ENCODE results near the gene RPL10.
A peak's percentile ranks its signal among the peaks of the same experiment; 100 is the strongest.

RPL10 gene

DNA sequence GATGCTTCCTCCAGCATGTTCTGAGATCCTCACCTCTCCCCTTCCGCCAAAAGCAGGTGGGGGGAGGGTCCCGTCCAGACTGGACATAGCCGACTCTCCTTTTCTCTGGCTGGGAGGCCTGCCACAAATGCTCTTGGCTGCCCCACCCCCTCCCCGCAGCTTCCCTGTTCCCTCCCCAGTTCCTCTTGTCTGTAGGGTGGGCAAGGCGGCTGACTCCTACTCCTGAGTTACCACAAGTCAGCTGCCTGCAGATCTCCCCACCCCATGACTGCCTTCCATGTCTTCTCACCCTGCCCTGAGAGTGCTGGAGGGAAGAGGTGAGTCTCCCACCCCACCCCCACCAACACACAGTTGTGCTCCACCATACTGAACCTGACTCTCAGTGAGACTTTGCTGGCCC lies 33.2 kb downstream of the RPL10 start:
- no peak for DNase-seq

DNA sequence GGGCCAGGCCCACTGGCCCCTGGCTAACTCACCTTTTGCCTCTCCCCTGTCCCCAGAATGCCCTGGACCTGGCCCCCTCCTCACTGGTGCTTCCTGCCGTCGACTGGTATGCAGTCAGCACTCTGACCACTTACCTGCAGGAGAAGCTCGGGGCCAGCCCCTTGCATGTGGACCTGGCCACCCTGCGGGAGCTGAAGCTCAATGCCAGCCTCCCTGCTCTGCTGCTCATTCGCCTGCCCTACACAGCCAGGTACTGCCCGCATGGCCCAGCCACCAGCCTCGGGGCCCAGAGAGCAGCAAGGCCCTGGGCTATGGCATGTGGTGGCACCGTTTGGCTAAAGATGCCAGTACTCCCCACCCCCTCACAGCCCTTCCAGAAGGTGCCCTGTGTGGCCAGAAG lies 34.0 kb downstream of the RPL10 start:
- no peak for DNase-seq

DNA sequence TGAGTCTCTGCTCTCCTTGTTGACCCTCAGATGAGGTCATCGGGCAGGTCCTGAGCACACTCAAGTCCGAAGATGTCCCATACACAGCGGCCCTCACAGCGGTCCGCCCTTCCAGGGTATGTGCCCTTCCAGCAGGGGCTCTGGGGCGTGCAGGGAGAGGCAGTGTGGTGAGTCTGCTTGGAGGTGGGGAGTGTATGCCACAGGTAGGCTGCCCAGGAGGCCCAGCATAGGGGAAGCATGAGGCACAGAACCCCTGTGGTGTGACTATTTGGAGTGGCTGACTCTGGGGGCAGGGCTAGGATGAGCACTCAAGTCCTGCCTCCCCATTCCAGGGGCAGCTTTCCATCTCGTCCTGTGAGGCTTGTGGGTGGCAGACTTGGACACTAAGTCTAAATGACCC lies 35.4 kb downstream of the RPL10 start:
- no peak for DNase-seq

DNA sequence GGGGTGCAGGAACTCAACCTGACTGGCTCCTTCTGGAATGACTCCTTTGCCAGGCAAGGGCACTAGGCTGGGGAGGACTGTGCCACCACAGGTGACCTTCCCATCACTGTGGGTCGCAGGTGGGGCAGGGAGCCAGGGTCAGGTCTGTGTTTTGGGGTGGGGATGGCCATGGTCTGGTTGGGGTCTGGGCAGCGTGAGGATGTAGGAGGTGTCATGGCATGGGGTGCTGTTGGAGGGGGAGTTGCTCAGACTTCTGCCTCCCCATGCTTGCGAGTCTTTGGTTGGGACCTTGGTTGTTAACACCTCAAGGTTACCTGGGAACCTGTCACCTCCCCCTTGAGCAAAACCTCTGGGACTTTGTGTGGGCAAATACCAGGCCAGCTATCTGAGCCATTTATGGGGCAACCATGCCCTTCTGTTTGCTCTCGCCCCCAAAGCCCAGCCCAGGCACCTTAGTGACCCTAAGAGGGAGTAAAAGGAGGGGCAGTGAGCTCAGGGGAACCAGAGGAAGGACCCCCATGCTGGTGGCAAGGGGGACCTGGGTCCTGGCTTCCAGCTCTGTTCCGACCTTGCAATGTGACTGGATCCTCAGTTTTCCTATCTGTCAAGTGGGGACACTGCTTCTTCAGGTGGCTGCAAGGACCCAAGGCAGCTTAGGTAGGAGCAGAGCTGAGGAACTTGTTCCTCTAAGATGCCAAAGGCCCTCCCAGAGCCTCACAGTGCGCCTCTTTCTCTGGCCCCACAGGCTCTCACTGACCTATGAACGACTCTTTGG lies 36.4 kb downstream of the RPL10 start:
- DNase-seq = no peak

DNA sequence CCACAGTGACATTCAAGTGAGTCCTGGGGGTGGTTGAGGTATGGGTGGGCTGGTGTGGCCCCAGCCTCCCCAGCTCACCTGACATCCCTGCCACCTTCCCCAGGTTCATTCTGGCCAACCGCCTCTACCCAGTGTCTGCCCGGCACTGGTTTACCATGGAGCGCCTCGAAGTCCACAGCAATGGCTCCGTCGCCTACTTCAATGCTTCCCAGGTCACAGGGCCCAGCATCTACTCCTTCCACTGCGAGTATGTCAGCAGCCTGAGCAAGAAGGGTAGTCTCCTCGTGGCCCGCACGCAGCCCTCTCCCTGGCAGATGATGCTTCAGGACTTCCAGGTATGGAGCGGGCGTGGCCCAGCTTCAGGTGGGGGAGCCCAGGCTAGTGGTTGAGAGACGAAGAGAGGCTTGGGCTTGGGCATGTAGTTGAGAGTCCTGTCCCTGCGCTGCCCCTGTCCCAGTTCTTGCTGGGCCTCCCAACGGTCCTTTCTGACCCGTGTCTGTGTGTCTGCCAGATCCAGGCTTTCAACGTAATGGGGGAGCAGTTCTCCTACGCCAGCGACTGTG lies 37.1 kb downstream of the RPL10 start:
- no peak for DNase-seq

DNA sequence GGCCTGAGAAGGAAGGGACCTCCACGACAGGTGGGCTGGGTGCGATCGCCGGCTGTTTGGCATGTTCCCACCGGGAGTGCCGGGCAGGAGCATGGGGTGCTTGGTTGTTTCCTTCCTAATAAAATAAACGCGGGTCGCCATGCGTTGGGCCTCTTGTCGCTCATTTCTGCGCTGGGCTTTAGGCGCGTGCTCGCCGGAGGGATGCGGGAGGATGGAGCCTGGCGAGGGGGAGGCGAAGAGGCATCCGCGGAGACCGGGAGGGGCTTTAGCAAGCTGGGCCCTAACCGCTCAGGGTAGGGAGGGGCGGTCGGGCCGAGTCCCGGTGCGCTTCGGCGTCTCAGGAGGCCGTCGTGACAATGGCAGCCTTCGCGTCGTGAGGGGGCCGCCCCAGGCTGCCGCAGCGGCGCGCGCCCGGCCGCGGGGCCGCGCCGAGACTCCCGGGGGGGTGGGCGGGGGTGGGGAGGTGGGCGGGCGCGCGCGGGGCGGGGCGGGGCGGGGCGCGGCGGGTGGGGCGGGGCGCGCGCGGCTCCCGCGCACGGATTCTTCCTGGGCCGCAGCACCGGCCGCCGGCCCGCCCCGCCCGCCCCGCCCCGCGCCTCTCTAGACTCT lies 38.3 kb downstream of the RPL10 start:
- peak; percentile 55 for DNase-seq

DNA sequence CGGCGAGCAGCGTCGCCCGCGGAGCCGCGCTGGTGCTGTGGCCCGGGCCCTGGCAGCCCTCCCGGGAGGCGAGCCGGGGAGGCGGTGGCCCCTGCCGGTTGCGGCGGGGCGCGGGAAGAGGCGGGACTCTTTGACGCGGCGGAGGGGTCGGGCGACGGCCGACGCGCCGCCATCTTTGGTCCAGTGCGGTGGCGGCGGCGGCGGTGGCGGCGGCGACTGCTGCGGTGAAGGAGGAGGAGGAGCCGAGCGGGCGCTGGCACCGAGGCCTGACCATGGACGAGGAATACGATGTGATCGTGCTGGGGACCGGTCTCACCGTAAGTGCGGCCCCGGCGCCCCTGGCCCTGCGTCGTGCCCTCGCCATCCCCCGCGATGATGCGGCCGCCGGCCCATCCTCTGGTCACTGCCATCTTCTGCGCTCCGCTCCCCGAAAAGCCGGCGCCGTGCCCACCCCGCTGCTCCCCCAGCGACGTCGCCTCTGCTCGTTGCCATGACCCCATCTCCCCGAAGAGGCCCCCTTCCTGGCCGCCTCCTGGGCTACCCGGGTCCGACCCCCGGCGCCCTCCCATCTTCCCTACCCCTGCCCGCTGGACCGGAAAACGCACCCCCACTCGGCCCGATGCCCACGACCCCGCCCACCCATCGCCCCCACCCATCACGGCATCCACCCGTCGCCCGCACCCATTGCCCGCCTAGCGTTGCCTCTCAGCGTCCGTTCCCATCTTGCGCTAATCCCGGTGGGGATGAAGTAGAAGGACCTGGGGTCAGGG lies 39.0 kb downstream of the RPL10 start, which contains the start of gene GDI1:
GDI1 (plus strand) TSS at position 172 of the 770 bp plus-strand sequence; CDS start at position 273, 101 bp downstream.
- DNase-seq = peak; percentile 57

DNA sequence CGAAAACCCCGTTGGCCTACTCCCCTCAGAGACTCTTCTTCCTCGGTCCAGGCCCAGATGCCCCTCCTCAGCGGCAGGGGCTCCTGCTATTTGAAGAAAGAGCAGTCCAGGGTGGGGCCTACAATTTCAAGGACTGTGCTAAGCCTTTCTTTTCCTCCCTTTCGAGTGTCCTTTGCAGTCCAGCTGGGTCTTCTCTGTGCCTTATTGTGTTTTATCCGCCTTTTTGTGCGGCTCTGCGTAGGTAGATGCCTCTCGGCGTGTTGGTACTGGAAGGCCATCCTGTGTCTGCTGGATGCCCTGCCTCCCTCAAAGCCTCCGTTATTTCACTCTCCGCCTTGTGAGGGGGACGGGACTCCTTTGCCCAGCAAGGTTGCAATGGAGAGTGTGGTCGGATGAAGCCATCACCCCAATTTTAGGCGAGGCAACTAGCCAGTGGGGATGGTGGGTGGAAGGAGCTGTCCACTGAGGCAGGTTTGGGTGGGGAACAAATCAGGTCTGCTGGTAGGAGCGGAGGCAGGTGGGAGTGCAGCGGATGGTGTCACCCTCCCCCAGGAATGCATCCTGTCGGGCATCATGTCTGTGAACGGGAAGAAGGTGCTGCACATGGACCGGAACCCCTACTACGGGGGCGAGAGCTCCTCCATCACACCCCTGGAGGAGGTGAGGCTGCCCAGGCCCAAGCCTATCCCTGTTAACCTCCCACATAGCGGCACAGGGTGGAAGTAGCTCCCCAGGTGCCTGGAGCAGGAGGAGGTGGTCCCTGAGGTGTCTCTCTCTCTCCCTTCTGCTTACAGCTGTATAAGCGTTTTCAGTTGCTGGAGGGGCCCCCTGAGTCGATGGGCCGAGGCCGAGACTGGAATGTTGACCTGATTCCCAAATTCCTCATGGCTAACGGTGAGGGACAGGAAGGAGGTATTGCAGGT lies 40.1 kb downstream of the RPL10 start:
- no peak for DNase-seq

DNA sequence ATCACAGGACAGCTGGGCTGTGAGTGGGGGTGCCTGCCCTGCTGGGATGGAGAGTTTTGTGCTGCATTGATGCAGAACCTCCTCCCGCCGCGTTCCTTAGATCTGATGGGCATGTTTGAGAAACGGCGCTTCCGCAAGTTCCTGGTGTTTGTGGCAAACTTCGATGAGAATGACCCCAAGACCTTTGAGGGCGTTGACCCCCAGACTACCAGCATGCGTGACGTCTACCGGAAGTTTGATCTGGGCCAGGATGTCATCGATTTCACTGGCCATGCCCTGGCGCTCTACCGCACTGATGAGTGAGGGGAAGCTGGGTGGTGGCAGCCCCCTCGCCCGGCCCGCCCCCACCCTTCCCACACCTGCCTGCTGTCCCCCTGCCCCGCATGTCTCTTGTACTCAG lies 41.7 kb downstream of the RPL10 start:
- DNase-seq = no peak

DNA sequence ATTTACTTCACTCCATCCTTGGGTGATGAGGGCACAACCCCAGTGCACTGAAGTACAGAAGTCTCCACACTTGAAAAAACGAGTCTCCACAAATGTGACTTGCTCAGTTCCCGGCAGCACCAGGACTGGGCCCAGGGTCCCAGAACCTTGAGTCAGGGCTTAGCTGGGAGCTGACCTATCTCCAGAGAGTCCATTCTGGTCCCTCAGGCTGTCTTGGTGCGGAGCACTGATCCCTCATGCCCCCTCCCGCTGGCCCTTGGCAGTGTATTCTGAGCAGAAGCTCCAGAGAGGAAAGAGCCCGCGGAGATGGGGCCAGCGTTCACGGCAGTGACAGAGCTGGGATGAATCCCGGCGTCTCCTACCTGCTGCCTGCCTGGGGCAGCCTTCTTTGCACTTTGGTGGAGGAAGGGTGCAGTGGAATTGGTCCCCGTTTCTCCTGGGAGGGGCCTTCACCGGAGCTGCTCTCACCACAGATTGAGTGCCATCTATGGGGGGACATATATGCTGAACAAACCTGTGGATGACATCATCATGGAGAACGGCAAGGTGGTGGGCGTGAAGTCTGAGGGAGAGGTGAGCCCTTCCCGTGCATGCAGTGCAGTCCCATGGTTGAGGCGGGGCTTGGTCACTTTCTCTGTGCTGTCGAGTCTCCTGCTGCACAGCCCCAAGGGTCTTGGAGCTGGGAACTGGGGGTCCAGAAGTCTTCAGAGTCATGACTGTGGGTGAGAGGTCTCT lies 42.6 kb downstream of the RPL10 start:
- DNase-seq = no peak

DNA sequence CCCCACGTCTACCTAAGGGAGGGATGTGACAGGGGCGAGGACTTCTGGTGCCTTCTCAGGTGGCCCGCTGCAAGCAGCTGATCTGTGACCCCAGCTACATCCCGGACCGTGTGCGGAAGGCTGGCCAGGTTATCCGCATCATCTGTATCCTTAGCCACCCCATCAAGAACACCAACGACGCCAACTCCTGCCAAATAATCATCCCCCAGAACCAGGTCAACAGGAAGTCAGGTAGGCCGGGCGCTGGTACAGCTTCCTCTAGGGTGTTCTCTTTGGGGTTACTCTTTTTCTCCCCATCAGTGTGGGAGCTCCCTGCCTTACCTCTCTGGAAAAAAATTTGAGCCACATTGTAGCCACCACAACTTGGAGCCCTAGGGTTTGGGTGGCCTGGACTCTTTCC lies 43.4 kb downstream of the RPL10 start:
- DNase-seq = peak; percentile 26

DNA sequence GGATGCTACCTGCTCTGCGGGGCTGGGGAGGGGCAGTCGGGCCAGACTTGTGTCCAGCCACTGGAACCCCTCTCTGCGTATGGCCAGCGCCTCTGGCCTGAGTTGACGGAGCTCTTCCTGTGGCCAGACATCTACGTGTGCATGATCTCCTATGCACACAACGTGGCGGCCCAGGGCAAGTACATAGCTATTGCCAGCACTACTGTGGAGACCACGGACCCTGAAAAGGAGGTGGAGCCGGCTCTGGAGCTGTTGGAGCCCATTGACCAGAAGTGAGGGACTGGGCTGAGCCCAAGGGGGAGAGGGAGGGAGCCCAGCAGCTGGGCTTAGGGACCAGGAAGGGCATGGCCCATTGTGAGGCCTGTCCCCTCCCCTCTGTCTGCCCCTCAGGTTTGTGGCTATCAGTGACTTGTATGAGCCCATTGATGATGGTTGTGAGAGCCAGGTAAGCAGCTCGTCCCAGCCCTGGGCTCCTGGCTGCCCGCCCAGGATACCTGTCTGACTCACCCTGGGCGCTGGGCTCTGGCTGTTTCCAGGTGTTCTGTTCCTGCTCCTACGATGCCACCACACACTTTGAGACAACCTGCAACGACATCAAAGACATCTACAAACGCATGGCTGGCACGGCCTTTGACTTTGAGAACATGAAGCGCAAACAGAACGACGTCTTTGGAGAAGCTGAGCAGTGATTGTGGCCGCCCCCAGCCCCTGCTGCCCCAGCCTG lies 44.0 kb downstream of the RPL10 start:
- no peak for DNase-seq

DNA sequence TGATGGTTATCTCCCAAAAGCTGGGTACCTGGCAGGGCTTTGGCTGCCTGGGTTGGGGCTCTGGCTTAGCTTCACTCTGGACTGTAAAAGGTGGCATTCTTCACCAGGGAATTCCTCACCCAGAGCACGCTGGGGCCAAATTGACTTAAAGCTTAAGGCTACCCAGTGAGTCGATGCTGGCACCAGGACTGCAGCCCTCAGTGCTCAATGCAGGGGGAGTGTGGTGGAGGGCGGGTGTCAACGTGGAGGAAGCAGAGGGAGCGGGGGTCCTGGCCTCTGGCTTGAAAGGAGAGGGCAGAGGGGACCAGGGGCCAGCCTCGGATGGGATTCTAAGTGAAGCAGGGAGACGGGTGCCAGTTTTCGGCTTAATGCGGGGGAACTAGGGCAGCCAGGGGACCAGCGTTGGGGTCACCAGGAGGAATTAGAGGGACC lies 45.3 kb downstream of the RPL10 start:
- no peak for DNase-seq

DNA sequence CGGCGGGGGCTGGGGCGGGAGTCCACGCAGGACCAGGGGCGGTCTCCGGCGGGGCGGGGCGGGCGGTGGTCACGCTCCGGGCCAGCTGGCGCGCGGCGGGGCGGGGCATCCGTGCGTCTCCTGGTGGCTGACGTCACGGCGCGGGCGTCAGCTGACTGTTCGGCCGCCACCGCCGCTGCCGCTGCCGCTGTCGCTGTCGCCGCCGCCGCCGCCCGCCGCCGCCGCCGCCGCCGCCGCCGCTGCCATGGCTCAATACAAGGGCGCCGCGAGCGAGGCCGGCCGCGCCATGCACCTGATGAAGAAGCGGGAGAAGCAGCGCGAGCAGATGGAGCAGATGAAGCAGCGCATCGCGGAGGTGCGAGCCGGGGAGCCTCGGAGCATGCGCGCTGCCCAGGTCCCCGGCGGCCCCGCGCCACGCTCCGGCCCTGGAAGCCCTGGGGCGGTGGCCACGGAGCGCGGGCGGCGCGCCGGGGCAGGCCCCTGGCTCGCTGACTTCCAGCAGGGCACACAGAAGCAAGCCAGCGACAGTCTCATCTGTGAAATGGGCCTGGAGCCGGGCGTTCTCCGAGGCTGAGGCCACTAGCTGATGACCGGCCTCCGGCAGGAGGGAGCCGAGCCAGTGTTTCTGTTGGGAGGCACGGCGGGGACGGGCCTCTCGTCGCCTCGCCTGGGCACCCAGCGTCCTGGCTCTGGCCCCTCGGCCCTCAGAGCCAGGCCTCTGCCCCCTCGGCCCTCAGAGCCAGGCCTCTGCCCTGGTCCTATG lies 46.0 kb downstream of the RPL10 start, which contains the start of gene FAM50A:
FAM50A (plus strand) TSS at position 150 of the 763 bp plus-strand sequence; CDS start at position 245, 95 bp downstream.
- DNase-seq = peak; percentile 67

DNA sequence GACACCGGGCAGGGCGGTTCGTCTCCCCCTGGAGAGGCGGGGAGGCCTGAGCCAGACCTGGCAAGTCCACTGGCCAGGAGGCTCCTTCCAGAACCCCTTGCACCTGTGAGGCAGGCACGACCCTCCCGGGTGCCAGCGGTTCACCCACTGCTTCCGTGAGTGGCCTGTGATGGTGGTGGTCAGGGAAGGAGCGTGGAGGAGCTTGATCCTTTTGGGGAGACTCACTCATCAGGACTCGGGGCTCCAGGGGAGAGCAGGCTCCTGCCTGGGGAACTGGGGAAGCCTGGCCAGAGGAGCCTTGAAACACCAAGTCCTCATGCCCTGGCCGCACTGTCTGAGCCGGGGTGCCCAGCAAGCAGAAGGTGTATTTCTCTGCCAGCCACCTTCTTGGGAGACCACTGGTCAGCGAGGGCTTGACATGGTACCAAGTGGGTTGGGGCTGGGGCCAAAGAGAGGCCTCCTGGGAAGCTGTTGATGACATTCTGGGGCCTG lies 46.6 kb downstream of the RPL10 start:
- DNase-seq = no peak

DNA sequence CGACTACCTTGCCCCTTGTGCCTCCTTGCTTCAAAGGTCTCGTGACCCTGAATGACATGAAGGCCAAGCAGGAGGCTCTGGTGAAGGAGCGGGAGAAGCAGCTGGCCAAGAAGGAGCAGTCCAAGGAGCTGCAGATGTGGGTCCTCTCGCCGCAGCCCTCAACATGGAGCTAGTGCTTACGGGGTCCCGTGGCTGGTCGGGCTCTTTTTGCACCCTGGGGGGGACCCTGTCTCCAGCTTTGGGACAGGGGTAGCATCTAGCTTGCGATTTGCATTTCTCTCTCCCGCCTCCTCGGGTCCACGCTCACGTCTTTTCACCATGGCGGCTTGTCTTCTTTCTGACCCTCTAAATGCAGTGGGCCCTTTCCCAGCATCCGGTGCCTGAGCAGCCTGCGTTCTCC lies 47.6 kb downstream of the RPL10 start:
- no peak for DNase-seq

DNA sequence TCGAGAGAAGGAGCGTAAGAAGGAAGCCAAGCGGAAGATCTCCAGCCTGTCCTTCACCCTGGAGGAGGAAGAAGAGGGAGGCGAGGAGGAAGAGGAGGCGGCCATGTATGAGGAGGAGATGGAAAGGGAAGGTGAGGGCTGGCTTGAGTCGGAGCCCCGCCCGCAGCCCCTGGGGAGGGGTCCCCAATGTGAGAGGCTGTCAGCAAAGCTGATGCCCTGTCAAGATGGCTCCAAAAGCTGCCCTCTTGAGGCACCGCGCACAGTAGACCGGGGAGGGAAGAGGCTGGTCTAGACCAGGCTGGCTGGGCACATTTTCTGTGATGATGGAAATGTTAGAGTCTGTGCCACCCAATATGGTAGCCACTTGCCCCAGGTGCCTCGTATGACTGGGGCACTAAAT lies 48.3 kb downstream of the RPL10 start:
- DNase-seq = no peak

DNA sequence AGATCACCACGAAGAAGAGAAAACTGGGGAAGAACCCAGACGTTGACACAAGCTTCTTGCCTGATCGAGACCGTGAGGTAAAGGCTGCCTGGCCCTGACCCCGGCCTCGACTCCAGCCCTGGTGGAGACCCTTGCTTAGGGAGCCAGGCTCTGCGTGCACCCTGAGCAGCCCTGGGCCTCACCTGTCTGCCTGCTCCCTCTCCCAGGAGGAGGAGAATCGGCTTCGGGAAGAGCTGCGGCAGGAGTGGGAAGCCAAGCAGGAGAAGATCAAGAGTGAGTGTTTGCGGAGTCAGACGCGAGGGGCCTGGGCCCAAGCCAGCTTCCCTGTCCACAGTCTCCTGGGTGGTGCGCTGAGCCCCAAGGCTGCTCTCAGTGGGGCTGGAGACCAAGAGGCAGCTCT lies 50.3 kb downstream of the RPL10 start:
- DNase-seq = no peak

DNA sequence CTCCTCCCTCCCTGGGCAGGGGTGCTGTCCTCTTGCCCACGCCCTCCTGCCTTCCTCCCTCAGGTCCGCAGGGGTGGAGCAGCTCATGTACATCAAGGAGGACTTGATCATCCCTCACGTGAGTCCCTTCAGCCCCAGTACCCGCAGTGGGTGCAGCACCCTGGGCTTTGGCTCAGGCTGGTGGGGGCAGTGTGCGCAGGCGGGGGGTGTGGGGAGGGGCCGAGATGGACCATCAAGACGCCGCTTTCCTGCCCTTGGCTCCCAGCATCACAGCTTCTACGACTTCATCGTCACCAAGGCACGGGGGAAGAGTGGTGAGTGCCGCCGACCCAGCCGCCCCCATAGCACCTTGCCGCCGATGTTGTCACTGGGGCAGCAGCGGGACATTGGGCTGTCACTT lies 51.4 kb downstream of the RPL10 start:
- no peak for DNase-seq

DNA sequence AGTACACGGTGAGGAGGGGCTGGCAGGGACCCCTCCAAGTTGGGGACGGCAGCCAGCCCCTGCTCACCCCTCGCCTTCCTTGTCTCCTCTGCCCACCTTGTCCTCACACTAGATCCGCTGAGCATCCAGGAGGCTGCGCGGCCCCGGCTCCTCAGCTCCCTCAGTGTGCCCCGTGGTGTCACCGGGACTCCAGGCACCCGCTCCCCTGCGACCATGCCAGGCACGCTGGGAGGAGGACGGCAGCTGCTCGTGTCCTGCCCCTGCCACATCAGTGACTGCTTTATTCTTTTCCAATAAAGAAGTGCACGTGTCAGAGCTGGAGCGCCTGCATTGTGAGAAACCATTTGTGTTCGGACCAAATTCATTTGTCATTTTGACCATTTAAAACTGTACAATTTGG lies 52.1 kb downstream of the RPL10 start:
- no peak for DNase-seq
